GM12891 (cell line): ENCODE data around the gene STMND1.

Source experiments
- DNase-seq: peaks from one replicate; pipeline ENCODE4 v3.0.0; 2011; ENCODE audit warnings: low spot score; ENCODE audit not compliant: insufficient read length
- FAIRE-seq: peaks from 2 replicates; lab custom pipeline; 2011; peaks lifted over from hg19 to GRCh38; lab: Jason Lieb, UNC
- PAX5 ChIP-seq: IDR thresholded peaks from 2 replicates; pipeline ENCODE4 v1.6.1; 2011; ENCODE audit warnings: low read length, moderate library complexity, mild to moderate bottlenecking; ENCODE audit not compliant: insufficient read depth, severe bottlenecking
- POLR2A ChIP-seq: IDR thresholded peaks from 2 replicates; pipeline ENCODE4 v1.6.1; 2011; ENCODE audit warnings: low read depth, low read length, control low read depth
- POLR2AphosphoS5 ChIP-seq: IDR thresholded peaks from 2 replicates; pipeline ENCODE4 v1.6.1; 2011; ENCODE audit warnings: low read depth, low read length, control low read depth
- POU2F2 ChIP-seq: IDR thresholded peaks from 2 replicates; pipeline ENCODE4 v1.6.1; 2011; ENCODE audit warnings: low read depth, mild to moderate bottlenecking, control low read depth, low read length, moderate library complexity
- SPI1 ChIP-seq: IDR thresholded peaks from 2 replicates; pipeline ENCODE4 v1.6.1; 2011; ENCODE audit warnings: low read depth, low read length, control low read depth
- TAF1 ChIP-seq: IDR thresholded peaks from 2 replicates; pipeline ENCODE4 v1.6.1; 2011; ENCODE audit warnings: low read depth, low read length, control low read depth

Gene STMND1

DNA sequence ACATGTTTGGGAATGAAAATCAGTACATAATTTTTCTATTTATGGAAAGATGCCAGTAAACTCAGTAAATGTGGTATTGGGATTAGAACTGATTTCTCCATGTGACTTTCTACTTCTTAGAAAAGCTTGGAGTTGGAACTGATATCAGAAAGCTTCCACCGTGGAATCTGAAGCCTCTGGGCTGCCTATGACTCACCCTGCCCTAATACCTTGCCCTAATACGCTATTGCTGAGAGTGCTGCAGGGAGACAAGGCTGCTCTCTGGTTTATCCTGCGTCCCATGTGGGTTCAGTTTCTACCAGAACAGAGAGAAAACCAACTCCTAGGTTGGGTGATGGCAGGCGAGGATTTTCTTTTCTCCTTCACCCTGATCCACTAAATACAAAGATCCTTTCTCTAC, 3.3 kb upstream of the STMND1 start:
- DNase-seq (no peak), FAIRE-seq (no peak)
- no peak for TF ChIP-seq POU2F2
- TF ChIP-seq TAF1: no peak
- TF ChIP-seq POLR2A: no peak
- TF ChIP-seq POLR2AphosphoS5: no peak
- TF ChIP-seq SPI1: no peak
- TF ChIP-seq PAX5: no peak

DNA sequence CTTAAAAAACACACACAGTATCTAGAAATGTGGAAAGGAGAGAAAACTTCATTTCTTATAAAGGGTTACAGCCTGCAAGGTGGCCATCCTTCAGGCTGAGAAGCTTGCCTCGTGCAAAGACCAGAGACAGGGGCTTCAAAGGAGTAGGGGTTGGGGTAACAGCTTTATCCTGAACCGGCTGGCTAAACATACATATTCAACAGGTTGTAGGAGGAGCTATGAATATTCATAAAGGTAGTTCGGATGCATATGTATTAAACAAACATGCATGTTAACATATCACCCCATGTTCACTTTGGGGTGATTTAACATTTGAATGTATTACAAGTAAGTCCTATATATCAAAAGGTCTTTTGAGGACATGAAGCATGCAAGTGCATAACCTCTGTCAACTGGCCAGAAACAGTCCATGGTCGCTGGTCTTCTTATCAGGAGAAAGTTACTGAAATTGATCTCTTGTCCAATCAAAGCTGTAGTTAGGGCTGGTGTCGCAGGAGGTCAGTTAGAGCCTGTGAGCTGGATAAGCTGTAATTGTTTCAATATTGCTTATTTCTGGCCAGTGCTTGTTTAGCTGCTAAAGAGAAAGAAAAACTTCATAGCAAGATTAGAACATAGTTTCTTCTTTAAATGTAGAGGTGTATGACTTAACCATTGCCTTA, 2.3 kb upstream of the STMND1 start:
- no peak for TF ChIP-seq POLR2A
- no peak for TF ChIP-seq SPI1
- no peak for TF ChIP-seq POLR2AphosphoS5
- TF ChIP-seq TAF1: no peak
- TF ChIP-seq PAX5: no peak
- no peak for TF ChIP-seq POU2F2
- FAIRE-seq: no peak
- no peak for DNase-seq

DNA sequence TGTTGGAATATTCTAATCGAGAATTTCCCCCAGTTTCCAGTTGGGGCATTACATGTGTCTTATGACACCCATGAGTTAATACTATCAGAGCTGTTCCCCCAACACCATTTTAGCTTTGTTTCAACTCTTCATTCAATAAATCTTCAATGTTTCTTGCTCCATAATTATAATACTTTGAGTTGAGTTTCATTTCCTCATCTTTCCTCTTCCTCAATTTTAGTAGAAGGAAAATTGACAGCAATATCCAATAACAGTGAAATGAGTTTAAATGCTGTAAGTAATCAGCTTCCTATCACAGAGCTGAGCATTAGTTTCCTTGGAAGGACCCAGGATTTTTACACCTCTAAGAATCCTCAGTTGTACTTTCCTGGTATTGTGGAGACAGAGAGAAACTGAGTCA, 1.0 kb upstream of the STMND1 start:
- DNase-seq (no peak), FAIRE-seq (no peak)
- no peak for TF ChIP-seq POLR2A
- TF ChIP-seq TAF1: no peak
- TF ChIP-seq POU2F2: no peak
- TF ChIP-seq SPI1: no peak
- no peak for TF ChIP-seq PAX5
- TF ChIP-seq POLR2AphosphoS5: no peak

DNA sequence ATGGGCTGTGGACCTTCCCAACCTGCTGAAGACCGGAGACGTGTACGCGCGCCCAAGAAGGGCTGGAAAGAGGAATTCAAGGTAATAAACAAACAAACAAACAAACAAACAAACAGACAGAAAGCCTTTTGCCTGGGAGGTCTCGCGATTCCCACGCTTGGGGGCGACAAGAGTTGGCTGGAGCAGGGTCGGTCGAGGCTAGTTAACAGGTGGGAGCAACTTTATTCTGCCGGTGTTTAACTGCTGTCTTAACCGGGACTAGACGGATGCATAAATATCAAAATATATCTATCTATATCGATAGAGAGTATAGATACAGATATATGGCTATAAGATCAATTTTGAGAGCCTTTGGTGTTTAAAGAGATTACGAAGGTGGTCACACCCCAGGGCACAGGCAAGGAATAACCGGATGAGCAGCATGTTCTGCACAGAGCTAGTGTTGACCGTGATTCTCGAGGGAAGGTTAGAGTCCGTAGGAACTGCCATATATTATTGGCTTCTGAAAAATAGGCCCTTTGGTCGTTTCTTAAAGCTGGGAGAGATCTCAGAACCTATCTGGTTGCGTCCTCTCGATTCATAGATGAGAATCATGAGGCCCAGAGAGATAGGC, 514 bp downstream of the STMND1 start:
- TF ChIP-seq POLR2A (no peak), POU2F2 (no peak), SPI1 (no peak)
- FAIRE-seq (no peak), DNase-seq (no peak)

DNA sequence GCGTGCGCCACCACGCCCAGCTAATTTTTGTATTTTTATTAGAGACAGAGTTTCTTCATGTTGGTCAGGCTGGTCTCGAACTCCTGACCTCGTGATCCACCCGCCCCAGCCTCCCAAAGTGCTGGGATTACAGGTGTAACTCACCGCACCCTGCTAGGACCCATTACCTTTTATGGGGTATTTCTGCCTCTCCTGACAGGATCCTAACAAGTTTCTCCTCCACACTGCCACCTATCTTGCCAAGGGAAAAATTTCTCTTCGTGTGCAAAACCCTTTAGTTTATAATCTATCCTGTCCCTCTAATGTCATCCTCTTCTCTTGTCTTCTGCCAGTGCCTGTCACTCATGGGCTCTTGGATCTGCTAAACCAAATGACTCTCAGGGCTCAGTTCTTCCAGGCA, 1.9 kb downstream of the STMND1 start:
- DNase-seq: no peak
- no peak for FAIRE-seq
- TF ChIP-seq PAX5 (no peak), POU2F2 (no peak), POLR2AphosphoS5 (no peak), TAF1 (no peak), SPI1 (no peak), POLR2A (no peak)

DNA sequence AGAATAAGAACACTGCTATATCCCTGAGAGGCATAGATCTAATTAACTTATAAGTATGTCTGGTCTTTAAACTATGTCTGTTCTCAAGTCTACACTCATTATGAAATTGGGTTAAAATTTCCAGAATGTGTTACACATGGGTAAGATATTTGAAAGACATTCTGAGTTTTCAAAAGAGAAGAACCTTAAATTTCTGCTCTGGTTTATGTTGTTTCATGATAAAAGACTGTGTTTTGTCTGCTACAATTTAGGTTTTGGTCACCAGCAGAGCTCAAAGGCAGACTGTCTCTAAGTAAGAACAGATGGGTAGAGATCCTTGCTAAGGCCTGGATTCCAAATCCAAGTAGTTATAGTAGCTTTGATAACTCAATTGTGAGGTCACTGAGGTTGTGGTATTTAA, 6.0 kb downstream of the STMND1 start:
- DNase-seq (no peak), FAIRE-seq (no peak)
- no peak for TF ChIP-seq PAX5

DNA sequence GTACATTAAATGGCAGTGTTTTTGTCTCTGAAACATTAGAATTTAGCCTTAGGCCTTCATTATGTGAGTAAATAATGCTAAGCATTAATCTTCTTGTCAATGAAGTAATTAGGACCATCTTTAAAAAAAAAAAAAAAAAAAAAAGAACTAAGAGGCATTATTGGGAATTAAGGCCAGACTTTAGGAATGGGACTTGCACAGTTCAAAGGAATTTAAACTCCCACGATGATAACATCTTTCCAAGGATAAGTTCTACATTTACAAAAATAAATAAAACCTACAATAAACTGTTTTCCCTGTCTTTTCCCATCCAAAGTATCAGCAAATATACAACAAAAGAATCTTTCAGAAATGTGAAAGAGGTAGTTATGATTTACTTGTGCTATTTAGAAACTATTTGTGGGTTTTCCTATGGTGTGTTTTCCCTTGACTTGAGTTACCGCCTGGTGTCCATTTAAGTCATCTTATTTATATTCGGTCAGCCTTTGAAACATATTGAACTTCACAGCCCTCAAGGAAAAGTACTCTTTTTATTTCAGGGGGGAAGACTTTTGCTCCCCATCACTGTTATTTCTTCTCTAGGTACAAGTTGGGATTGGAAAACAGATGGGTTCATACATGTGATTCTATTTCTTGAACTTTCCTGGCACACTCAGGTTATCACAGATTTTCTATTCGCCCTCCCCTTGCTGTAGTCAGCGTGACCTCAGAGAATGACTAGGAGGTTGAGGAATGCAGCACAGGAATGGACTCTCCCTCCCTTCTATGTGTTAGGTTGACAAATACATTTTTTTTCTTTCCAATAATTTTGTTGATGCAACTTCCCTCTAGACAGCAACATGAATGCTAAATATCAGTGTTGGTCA, 13.6 kb downstream of the STMND1 start:
- FAIRE-seq: no peak
- no peak for DNase-seq

DNA sequence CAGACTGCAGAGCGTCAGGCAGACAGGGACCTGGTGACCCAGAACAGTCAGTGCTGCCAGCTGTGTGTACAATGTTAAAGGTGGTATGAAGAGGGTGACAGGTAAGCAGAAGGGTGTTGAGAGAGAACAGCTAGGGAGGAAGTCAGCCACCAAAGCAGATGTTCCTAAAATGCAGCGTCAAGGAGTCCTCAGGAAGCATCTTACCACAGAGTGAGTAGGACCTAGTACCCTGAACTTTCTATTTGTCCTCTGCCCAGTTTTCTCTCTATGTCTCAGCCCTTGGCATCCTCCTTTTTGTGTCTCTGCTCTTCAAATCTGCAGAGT, 14.2 kb downstream of the STMND1 start:
- no peak for FAIRE-seq
- TF ChIP-seq SPI1 (no peak), POLR2AphosphoS5 (no peak), POU2F2 (no peak), POLR2A (no peak), TAF1 (no peak), PAX5 (no peak)
- no peak for DNase-seq

More for the DNA sequence above, 13.6 kb downstream of the STMND1 start:
- TF ChIP-seq POLR2A: no peak
- TF ChIP-seq POU2F2: no peak
- TF ChIP-seq SPI1: no peak
- TF ChIP-seq TAF1: no peak
- TF ChIP-seq PAX5: no peak
- no peak for TF ChIP-seq POLR2AphosphoS5

DNA sequence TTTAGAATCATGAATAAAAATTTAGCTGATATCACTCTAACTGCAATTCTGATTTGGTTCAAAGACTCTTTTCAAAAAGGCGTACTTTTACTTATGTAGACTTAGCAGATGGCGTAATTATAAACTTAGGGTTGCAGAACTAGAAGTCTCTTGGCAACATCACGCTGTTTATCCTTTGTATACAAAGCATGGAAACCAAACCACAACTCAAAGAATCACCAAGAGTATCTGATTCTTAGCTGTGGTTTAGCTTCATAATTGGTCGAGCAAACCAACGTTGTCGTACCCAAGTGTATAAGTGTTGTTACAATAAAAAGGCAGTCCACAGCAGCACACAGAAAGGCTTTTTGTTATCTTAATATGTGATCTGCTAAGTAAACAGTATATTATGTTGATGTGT, 18.2 kb downstream of the STMND1 start:
- FAIRE-seq (no peak), DNase-seq (no peak)
- TF ChIP-seq POLR2AphosphoS5 (no peak), TAF1 (no peak), PAX5 (no peak), POLR2A (no peak), POU2F2 (no peak), SPI1 (no peak)

DNA sequence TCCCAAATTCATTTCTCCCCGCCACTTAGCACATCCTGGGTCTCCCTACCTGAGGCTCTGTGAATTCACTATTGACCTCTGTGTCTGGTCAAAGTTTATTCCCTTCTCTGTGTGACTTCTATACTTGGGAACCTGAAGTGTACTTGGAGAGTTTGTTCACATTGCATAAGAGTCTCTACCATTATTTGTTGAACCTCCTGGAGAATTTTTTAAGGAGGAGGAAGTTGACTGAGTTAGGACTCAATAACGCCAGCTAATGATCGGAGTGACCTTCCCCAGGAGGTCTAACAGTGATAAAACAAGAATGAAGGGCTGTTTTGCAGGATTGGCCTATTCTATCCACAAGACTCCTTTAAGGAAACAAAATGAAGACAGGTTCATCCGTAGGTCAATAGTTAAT, 23.6 kb downstream of the STMND1 start:
- no peak for TF ChIP-seq POLR2AphosphoS5
- no peak for TF ChIP-seq POU2F2
- no peak for TF ChIP-seq TAF1
- DNase-seq (no peak), FAIRE-seq (no peak)
